NCI-H526 (cell line): ENCODE measurements around the gene PHF12.

Experiments used
- DNase-seq, 2 experiments: peaks; one replicate each; lab custom pipeline; 2025; lab: John Stamatoyannopoulos, UW

Gene PHF12

DNA sequence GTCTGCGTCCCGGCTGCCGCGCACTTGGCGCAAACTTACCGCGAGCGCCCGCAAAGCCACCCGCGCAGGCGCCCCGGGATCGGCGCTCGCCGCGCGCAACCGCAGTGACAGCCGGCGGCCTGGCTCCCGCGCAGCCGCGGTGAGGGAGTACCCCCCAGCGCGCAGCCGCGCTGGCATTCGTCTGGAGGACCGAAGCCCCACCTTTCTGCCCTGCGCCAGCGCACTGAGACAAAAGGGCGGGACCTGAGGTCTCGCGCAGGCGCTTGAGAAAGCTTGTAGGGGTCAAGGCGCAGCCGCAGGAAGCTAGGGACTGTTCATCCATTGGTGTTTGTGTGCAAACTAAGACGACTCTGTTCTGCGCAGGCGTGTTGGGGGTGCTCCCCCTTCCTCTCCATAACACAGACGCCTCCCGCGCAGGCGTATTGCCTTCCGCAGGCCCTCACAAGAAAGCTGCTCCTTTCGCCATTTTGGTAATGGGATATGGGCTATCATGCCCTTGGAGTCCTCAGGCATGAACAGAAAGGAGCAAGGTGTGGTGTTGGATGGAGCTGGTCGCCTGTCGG lies at the start of gene PHF12:
PHF12 (minus strand) TSS at position 91 of the 563 bp plus-strand sequence. CDS start 558 bp downstream, outside the sequence.
- peak; percentile 100 for DNase-seq

DNA sequence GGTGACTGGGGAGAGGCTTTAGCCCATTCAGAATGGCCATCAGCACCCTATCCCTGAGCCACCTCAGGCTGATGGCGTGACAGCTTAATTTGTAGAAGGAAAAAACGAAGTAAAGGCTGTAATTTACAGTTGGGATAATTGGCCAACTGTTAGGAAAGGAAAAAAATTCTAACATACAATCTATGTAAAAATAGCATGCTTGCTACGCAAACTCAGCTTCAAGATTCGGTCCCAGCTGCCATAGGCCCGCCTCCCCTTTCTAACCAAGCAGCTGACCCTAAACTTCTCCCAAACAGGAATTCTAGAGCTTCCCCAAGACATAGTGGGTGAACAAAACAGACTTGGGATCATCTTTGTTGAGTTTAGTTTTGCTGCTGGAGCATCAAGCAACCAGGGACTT lies 49.7 kb upstream of the PHF12 start:
- no peak for DNase-seq

DNA sequence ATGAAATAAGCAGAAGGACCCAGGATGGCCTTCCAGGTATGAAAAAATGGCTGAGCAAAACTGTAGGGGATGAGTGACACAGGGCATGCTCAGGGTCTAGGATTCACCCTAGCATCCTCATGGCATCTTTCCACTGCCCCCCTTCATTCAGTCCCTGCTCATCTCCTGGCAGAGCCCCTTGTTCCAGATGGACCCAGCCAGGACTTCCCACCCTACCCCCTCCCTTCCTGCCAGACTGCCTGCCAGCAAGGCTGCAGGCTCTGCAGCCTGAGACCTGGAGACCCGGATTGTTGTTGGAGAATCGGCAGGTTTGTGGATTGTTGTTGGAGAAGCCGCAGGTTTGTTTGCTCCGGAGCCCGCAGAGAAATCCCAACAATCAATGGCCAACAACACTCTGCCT lies 47.9 kb upstream of the PHF12 start:
- no peak for DNase-seq

DNA sequence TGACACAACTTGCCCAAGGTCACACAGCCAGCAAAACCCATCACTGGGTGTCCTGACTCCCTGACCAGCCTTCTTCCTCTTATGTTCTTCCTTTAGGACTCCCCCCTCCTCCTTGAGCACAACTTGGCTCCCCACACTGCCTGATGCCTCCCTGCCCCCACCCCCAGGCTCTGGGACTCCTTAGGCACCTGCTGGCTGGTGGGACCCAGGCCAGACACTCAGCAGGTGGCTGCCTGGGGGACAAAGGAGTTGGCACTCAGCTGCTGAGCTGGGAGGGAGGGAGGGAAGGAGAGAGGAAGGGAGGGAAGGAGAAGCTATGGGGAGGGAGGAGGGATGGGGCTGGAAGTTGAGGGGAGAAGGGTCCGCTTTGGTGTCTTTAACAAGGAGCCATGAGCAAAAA lies 46.5 kb upstream of the PHF12 start:
- DNase-seq = no peak

DNA sequence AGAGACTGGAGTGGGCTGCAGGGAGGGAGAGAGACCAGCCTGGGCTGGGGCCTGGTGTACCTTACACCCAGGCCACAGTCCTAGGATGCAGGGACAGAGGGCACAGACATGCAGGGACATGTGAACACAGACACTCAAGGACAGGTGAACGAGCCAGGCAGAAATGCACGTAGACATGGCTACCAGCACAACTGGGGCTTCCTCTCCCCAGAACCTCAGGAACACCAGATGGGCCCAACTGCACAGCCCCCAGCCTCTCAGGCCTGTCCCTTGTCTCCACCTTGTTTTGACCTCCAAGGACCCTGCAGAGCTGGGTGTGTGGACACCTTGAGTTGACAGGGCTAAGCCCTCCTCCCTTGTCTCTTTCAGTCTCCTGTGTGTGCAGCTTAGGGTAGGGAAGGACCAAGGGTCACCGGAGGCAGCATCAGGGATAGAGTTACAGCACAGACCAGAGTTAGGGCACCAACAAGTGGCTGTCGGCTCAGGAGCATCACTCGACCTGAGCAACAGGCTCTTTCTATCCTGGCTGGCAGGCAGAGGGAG lies 45.3 kb upstream of the PHF12 start:
- DNase-seq = peak in 1 of 2 experiments; percentile 43

DNA sequence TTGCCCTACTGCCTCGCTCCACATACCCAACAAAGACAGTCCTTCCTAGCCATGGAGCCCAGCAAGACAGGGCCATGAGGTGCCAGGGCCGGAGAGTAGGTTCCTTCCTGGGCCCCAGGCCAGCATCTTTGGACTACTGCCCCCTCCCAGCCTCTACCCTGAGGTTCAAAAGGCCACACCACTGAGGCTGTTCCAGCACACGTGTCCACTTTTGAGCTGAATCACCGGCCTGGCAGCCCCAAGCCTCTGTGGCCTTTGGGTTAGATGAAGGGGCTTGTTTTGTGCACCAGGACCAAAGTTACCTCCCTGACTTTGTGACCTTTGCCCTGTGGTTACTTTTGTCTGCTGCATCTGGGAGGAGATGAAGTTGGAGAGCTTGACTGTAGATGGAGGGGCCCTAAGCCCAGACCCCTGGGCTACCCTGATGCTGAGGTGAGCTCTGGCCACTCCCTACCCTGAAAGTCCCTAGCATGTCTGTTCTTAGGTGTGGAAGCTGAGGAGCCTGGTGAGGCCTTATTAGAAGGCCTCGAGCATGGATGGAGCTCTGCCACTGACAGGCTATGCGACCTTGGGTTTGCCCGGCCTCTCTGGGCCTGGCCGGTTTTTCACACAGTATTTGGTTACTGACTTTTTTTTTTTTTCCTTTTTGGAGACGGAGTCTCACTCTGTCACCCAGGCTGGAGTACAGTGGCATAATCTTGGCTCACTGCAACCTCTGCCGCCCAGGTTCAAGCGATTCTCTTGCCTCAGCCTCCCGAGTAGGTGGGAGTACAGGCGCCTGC lies 42.5 kb upstream of the PHF12 start:
- no peak for DNase-seq

DNA sequence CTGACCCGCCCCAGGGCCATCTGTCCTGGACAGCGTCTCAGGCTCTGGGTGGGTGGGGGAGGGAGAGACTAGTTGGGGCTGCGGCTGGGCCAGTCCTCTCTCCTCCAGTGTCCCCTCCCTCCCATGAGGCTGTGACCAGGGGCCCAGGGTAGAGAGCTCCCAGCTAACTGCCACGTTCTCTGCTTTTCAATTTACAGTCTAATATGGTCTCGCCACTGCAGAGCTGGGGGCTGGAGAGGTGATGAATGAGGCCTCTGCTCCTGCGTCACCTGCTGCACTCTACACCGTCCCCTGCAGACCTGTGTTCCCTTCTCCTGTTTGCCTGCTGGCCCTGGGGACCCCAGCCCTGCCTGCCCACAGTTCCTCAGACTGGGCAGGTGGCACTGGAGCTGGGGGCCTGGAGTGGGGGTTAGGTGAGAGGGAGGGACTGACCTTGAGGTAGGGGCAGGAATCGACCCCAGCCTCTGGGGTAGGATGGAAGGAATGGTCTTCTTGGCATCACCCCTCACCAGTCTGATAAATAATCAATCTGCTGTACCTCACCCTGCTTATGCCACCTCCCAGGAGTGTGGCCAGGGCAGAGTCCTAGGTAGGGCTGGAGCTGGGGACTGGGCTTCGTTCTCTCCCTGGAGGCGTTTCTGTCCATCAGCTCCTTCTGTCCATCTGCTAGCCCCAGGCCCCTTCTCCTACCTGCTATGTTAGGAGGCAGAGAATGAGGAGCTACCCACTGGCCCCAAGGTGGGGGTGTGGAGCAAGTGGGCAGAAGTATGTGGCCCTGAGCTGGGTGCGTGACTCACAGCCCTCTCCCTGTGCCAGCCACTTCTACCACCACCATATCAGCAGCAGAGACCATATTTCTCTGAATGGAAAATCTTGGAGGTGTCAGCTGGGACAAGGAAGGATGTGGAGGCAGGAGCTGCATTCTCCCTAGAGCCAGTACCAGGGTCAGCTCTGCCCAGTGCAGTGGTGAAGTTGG lies 41.6 kb upstream of the PHF12 start:
- DNase-seq = no peak

DNA sequence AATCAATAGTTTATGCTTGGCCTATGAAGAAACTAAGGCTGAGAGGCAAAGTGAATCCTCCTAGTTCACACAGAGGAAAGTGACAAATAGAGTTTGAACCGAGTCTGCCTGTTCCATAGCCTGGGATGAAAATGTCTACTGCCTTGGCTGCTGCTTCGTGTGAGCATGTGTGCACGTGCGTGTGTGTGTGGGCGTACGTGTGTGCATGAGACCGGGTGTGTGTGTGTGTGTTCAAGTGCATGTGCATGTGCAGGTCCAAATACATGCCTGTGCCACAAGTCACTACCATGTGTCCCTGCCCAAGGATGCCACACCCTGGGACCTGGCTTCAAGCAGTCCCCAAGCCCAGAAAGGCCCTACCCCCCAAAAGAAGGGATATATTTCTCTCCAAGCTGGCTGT lies 40.9 kb upstream of the PHF12 start:
- DNase-seq = no peak

DNA sequence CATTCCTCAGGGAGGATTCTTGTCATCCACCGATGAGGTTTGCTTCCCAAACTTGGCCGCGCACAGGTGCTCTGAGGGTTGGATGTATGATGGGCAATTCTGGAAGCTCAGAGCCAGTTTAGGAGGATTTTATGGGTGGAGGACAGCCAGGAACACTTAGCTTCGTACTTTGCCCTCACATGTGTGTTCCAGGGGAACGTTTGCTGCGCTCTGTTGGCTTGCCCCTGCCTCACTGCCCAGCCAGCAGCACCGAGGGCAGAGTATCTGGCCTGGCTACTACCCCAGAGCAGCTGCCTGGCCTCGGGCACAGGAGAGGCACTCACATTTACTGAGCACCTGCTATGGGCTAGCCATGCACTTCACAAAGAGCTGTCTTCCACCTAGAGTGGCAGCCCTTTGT lies 40.5 kb upstream of the PHF12 start:
- DNase-seq = no peak

DNA sequence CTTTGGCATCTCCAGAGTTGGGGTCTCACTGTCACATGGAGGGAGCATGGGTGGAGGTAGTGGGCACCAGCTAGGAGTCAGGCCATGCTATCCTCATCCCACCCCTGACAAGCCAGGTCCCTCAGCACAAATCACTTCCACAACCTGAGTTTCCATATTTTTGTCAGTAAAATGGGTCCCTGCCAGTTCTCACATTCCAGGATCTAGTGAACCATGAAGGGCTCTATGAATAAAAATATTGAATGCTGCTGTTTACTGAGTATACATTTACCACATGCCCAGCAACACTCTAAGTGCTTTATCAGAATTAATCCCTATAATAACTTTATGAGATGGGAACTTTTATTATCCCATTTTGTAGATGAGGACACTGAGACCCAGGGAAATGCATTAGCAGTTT lies 37.7 kb upstream of the PHF12 start:
- peak in 1 of 2 experiments; percentile 31 for DNase-seq

DNA sequence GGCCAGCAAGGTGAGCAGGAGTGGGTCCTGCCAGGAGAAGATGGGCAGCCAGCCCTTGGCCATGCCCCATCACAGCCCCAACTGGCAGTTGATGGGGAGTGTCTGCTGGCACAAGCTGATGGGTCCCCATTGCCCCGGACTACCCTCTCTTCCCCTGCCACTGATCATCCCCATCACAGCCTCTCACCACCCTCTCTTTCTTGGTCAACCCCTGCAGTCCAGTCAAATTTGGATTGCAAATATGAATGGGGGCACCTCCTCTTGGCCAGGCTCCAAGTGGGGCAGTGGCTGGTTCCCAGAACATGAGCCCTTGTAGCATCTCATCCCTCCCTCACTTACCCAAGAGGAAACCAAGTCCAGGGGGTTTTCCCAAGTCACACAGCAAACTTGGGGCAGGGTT lies 37.2 kb upstream of the PHF12 start:
- DNase-seq = peak; percentile 45 to 85

DNA sequence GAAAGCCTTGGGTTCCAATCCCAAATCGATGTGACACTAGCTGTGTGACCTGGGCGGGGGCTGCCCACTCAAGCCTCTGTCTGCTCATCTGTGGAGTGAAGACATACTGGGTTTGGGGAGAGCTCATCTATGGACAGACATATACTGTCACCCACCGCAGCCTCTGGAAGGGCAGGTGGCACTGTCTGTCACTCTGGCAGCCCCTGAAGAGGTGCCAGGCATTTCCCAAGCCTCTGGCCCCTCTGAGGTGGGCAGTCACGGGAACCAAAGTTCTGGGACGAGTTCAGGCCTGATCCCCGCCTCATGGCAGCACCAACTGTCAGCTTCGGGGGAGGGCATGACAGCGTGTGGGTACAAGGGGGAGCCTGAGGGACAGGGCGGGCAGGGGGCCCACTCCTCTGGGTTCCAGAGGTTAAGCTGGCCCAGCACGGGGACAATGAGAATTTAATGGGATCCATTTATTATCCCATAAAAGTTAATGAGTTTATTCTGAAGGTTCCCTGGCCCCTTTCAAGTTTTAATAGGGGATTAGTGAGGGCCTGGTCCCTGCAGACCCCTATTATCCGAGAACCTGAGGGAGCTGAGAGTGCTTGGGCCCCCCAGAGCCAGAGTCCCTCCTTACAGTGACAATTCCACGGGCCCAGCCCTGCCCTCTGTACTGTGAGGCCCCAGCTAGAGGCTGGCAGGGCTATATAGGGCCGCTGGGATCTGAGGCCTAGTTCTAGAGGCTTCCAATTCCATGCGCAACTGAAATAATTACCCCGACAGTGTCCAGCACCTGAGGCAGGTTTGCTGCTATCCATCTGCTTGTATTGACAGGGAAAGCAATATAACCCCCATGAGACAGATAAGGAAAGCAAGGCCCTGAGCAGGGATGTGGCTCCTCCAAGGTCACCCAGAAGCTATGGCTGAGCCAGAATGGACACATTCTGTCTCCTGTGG lies 35.7 kb upstream of the PHF12 start:
- peak in 1 of 2 experiments; percentile 49 for DNase-seq

DNA sequence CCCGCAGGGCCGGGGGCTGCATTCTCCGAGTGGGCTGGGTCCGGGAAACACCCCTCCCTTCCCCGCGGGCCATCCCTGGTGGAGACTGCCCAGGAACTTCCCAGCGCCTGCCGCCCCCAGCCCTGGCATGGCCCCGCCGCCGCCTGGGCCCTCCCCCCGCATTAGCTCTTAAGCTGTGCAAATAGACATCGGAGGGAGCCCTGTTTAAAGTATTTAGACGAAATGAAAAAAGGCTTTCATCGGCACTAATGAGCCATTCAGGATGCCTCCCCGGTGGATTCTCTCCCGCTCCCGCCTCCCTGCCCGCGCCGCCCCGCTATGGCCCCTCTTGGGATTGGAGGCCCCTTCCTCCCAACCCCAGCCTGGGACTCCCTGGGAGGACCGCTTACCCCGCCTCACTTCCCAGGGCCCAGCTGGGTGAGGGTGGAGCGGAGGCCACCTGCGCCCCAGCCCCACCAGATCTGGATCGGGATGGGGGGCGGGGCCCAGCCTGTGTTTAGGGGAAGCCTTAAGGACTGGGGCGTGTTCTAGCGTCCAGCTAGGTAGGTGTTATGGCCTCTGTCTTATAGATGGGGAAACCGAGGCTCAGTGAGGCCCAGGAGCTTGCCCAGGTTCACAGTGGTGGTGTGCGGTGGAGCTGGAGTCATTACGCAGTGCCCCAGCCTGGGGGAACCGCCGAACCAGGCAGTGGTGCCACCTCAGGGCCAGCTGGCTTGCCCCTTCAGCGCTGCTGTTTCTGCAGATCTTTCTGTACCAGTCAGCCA lies 34.8 kb upstream of the PHF12 start:
- DNase-seq = peak; percentile 64 to 84

DNA sequence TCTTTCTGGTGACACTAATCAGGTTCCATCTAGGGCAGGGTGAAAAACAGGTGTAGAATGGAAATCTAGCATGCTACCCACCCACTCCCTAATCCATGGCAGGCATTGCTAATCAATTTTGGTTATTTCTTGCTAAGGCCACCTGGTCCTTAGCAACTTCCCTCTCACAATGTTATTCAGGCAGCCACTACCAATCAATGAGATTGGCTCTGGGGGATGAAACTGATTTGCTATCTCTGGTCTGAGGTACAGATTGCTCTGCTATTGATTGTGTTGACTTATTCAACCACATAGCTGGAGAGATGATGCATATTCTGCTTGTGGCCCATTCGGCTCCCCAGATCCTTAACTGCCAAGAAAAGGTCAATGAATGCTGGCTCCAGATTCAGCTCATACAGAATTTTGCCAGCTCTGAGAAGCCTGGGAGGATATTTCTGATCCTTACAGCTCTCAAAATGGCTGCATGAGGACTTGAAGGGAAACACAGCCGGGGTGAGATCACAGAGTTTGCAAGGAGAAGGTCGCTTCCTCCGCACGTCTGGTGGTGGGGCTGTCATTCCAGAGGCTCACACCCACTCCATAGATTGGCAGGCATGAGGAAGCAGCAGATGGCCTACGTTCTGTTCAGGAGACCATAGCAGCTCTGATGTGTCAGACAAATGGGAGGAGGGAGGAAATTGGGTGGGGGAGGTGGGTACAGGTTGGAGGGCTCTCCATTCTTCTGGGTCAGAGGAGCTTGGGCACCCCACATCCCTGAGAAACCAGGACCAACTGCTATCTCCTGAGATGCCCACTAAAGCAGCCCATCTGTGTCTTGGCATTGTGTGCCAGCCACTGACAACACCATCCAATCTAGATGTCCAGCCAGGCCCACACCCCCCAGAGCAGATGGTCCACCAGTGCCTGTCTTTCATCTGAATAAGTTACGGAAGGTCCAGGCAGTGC lies 32.2 kb upstream of the PHF12 start:
- no peak for DNase-seq

DNA sequence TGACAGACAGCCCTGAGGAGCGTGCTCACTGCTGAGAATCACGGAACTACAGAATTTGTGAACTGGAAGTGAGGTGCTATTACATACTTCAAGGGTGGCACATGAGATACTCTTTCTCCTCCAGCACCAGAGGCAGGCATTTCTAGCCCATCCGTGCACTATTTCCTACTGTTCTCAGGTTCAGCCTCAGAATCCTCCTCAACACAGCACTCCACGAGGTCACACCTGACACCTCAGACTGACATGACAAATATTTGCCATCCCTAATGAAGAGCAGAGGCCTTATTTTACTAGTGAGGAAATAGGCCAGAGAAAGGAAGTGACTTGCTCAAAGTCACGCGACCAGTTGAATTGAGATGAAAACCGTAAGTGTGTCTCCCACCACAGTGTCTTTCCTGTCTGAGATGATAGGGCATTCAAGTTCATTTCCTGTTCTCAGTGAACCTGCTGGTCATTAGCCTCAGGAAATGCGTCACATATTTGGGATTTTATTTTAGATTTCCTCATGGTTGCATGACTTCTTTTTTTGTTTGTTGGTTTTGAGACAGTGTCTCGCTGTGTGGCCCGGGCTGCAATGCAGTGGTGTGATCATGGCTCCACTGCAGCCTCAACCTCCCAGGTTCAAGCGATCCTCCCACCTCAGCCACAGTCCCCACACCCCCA lies 30.9 kb upstream of the PHF12 start:
- no peak for DNase-seq

DNA sequence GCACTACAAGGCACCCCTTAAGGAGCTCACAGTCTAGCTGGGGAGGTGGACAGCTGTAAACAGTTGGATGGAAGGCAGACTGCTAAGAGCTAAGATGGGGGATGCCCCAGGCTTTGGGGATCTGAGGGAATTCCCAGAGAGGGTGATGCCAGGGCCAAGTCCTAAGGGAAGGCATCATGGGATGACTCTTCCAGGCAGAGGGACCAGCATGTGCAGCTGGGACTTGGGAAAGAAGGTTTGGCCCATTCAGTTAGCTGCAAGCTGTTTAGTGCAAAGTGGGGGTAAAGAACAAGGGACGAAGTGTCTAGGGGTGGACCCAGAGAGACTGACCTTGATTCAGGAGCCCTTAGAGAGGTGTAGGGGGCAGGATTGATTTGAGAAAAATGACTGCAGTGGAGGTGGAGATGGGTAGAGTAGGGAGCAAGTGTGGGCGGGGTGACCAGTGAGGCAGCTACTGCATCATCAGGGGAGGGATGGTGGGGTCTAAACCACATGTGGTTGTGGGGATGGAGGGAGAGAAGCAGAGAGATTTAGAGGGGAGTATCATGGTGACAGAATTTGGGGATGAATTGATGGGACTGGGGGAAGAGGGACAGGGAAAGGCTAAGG lies 27.1 kb upstream of the PHF12 start:
- no peak for DNase-seq

DNA sequence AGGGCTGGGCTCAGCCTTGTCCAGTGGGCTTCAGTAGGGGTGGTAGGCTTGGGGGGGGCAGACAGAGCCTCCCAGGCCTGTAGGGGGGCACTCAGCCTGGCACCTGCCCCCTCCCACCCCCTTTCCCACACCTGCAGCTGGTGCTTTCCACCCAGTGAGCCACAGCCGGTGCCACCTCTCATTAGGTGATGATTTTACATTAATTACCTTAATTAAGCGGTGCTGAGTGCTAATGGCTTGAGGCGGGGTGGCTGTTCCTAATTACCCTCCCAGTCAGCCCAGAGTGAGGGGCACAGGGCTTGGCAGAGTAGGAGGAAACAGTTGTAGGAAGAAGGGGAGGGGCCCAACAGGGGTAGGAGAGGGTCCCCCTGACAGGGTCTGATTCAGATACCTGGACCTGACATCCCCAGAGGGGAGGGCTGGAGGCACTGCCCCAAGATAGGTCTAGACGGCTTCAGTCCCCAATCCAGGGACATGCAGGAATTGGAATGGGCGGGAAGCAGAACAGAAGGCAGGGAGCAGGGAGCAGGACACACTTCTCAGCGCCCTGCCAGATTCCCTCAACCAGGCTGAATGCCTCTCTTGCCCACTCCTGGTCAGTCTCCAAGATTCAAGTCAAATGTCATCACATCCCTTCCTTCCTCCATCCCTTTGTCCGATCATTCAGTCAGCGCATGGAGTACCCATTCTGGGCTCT lies 26.5 kb upstream of the PHF12 start:
- DNase-seq = no peak

DNA sequence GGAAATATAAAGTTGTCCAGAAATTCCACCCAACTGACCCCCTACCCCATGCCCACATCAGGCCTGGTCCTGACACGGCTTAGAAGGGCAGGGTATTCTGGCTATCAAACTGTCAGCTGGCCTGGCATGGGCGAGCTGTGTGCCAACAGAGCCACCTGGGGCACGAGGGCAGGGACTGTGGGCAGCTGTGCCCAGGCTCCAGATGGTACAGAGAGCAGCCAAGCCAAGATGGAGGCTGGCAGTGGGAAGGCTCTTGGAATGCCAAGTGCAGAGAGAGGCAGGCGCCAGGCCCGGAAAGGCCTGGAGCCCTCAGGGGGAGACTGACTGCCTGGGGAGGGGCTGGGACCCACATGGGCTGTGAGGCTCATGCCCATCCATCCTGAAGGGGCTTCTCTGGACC lies 24.3 kb upstream of the PHF12 start:
- DNase-seq = no peak
